ENCODE data around the gene BCAR3.

BCAR3 gene

GRCh38 chr1:93581917-93582850 lies 99.5 kb downstream of the BCAR3 start:
- H3K9me3 ChIP-seq (ENCODE audit: control insufficient read depth, insufficient read depth, low read length), result no peaks in the 10 kb centered on the region
- peaks cover 6% of the 10 kb centered on the region for H3K36me3 ChIP-seq (ENCODE audit: control insufficient read depth, insufficient read depth, low read length)

DNA sequence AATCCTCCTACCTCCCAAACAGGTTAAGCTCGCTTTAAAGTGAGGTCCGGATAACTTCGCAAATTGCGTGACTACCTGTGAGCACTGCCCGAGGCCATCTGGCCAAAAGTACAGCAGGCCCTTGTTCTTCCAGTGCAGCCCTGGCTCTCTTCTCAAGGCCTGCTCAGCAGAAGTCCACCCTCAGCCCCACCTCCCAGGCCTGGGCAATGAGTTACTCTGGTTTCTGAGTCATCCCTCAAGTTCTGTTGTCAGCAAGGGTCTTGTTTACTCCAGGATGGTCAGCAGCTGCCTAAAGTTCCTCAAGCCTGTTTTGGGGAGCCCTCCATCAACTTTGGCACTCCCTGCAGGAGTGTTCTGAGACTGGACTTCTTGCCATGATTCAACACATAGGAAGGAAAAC lies 101.7 kb downstream of the BCAR3 start:
- Histone ChIP-seq H3K4me3 (ENCODE audit: low read depth, low read length) (no peak overlapping the region), H3K27me3 (ENCODE audit: control insufficient read depth, insufficient read depth, low read length) (no peaks in the 10 kb centered on the region), H3K9ac (ENCODE audit: low read depth, low read length) (no peak overlapping the region), H3K4me1 (ENCODE audit: control insufficient read depth, insufficient read depth, low read length) (no peaks in the 10 kb centered on the region), H3K9me3 (ENCODE audit: control insufficient read depth, insufficient read depth, low read length) (no peaks in the 10 kb centered on the region), H3K36me3 (ENCODE audit: control insufficient read depth, insufficient read depth, low read length) (peaks cover 12% of the 10 kb centered on the region)

More at GRCh38 chr1:93581917-93582850, 99.5 kb downstream of the BCAR3 start:
- Histone ChIP-seq H3K9ac (ENCODE audit: low read depth, low read length) (no peak overlapping the region), H3K27me3 (ENCODE audit: control insufficient read depth, insufficient read depth, low read length) (no peaks in the 10 kb centered on the region), H3K4me1 (ENCODE audit: control insufficient read depth, insufficient read depth, low read length) (no peaks in the 10 kb centered on the region), H3K4me3 (ENCODE audit: low read depth, low read length) (no peak overlapping the region)

DNA sequence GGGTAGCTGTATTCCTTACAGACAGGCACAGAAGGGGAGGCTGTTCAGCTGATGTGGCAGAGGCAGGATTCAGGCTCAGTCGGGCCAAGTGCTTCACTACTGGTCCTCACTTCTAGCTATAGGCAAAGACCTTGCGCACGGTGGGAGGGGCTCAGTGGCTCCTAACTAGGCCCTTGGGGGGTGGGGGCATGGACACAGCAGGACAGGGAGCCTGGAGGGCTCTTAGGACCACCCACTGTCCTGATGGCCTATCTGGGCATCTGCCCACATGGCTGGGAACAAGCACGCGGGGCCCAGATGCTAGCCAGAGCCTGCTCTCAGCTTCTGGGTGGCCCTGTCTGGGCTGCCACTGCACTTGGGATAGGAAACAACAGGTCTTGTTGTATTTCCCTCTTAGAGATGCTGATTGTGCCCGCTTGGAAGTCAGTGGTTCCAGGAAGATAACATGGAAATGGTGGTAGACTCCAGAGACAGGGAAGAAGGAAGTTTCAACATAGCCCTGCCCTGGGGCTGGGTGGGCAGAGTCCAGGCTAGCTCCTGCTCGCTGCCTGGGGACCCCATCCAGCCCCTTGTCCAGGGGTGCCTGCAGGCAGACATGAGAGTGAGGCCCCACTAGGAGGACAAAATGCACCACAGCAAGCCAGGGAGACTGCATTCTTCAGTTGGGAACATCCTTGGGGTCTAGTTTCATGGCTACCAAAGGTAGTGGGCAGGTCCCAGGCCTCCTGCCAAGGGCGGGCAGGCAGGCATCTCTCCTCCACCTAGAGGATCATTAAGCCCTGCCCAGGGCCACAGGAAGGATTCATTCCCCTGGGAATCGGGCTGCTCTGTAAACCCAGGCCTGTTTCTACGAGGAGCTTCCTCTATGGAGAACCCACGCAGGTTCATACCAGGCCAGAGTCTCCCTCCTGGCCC lies 102.5 kb downstream of the BCAR3 start:
- H3K9me3 ChIP-seq (ENCODE audit: control insufficient read depth, insufficient read depth, low read length), result no peaks in the 10 kb centered on the region
- no peak overlapping the region for H3K9ac ChIP-seq (ENCODE audit: low read depth, low read length)
- no peak overlapping the region for H3K4me3 ChIP-seq (ENCODE audit: low read depth, low read length)
- no peaks in the 10 kb centered on the region for H3K4me1 ChIP-seq (ENCODE audit: control insufficient read depth, insufficient read depth, low read length)
- no peaks in the 10 kb centered on the region for H3K27me3 ChIP-seq (ENCODE audit: control insufficient read depth, insufficient read depth, low read length)
- H3K36me3 ChIP-seq (ENCODE audit: control insufficient read depth, insufficient read depth, low read length), result peaks cover 11% of the 10 kb centered on the region

GRCh38 chr1:93578433-93578830 lies 103.2 kb downstream of the BCAR3 start:
- no peaks in the 10 kb centered on the region for H3K9me3 ChIP-seq (ENCODE audit: control insufficient read depth, insufficient read depth, low read length)
- H3K4me3 ChIP-seq (ENCODE audit: low read depth, low read length), result no peak overlapping the region
- H3K36me3 ChIP-seq (ENCODE audit: control insufficient read depth, insufficient read depth, low read length), result peaks cover 10% of the 10 kb centered on the region
- no peak overlapping the region for H3K9ac ChIP-seq (ENCODE audit: low read depth, low read length)
- H3K4me1 ChIP-seq (ENCODE audit: control insufficient read depth, insufficient read depth, low read length), result no peaks in the 10 kb centered on the region
- no peaks in the 10 kb centered on the region for H3K27me3 ChIP-seq (ENCODE audit: control insufficient read depth, insufficient read depth, low read length)

DNA sequence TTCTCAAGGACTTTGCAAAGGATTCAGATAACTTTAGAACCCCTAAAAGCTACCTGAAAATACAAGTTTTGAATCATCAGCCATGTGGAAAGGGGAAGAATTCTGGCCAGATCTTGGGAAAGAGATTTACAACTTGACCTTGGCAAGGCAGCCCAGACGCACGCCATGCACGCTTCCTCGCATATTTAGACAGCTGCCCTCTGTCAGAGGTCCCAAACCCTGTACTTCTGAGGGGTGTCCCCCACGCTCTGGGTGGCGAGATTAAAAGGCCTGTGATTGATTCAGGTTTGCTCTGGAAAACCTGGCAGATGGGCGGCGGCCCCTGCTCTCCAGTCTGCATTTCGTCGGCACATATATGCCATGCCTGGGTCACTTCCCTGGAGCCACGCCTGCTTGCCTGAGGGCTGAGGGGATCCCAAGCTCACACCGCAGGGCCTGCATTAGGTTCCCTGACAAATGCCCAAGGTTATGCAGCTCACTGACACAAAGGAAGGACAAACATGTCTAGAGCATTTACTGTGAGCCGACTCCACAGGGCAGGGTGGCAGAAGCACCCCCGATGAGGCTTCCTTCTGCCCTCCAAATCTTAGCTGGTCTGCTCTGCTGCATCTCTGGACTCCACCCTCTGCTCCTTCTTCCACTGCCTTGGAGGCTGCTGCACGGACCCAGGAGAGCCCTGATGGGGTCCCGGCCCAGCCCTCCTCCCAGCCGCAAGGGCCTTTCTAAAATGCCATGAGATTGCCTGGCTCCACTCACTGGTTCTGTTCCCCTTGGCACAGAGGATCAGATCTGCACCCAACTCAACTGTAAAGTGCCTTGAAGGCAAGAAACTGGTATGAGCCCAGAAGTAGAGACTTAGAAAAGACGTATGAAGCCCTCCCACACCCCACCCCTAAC lies 103.9 kb downstream of the BCAR3 start:
- Histone ChIP-seq H3K9me3 (ENCODE audit: control insufficient read depth, insufficient read depth, low read length) (no peaks in the 10 kb centered on the region), H3K4me1 (ENCODE audit: control insufficient read depth, insufficient read depth, low read length) (peaks cover under 1% of the 10 kb centered on the region), H3K27me3 (ENCODE audit: control insufficient read depth, insufficient read depth, low read length) (no peaks in the 10 kb centered on the region), H3K4me3 (ENCODE audit: low read depth, low read length) (no peak overlapping the region), H3K36me3 (ENCODE audit: control insufficient read depth, insufficient read depth, low read length) (peaks cover 10% of the 10 kb centered on the region), H3K9ac (ENCODE audit: low read depth, low read length) (no peak overlapping the region)

DNA sequence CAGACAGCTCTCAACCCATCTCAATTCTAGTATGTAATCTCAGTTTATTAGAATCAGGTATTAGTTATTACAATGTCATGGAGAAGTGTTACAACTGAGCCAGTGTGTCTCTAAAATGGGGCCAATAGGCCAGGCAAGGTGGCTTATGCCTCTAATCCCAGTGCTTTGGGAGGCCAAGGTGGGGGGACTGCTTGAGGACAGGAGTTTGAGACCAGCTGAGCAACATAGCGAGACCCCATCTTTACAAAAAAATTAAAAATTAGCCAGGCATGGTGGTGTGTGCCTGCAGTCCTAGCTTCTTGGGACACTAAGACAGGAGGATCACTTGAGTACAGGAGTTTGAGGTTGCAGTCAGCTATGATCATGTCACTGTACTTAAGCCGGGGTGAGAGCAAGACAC lies 104.9 kb downstream of the BCAR3 start:
- Histone ChIP-seq H3K27me3 (ENCODE audit: control insufficient read depth, insufficient read depth, low read length) (no peaks in the 10 kb centered on the region), H3K9ac (ENCODE audit: low read depth, low read length) (no peak overlapping the region), H3K9me3 (ENCODE audit: control insufficient read depth, insufficient read depth, low read length) (no peaks in the 10 kb centered on the region), H3K4me3 (ENCODE audit: low read depth, low read length) (no peak overlapping the region), H3K36me3 (ENCODE audit: control insufficient read depth, insufficient read depth, low read length) (peaks cover 8% of the 10 kb centered on the region), H3K4me1 (ENCODE audit: control insufficient read depth, insufficient read depth, low read length) (peaks cover 7% of the 10 kb centered on the region)

- Histone ChIP-seq H3K36me3 (ENCODE audit: control insufficient read depth, insufficient read depth, low read length) (peaks cover 11% of the 10 kb centered on the region), H3K4me1 (ENCODE audit: control insufficient read depth, insufficient read depth, low read length) (peaks cover 7% of the 10 kb centered on the region), H3K9ac (ENCODE audit: low read depth, low read length) (no peak overlapping the region)
These were observed 105.3 kb downstream of the BCAR3 start for GRCh38 chr1:93576346-93576745.

DNA sequence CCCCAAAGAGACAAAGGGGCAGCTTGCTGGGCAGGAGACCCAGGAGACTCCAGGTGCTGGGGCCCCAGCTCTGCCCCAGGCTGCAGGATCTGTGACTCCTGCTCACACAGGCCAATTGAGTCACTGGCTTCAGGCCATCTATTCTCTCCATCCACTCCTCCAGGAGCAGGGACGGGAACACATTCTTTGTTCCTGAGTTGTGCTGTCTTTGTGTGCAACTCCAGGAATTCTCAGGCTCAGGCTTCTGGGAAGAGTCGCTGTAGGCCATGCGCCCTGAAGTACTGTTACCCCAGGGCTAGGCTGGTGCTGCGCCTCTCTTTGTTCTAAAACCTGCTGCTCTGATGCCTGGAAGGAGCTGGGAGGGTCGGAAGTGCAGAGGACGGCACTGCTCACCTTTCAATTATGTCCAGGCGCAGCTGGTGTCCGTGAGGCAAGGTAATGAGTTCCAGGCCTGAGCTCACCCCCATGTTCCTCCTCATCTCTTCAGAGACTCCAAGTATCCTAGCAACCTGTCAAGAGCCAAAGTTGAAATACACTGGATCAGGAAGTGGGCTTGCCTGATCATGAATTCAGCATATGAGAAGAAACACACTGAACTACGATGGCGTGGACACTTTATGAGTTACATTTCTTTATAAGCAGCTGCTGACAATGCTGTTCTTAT lies 105.9 kb downstream of the BCAR3 start:
- Histone ChIP-seq H3K36me3 (ENCODE audit: control insufficient read depth, insufficient read depth, low read length) (peaks cover 11% of the 10 kb centered on the region), H3K9ac (ENCODE audit: low read depth, low read length) (no peak overlapping the region), H3K27me3 (ENCODE audit: control insufficient read depth, insufficient read depth, low read length) (no peaks in the 10 kb centered on the region), H3K9me3 (ENCODE audit: control insufficient read depth, insufficient read depth, low read length) (no peaks in the 10 kb centered on the region), H3K4me3 (ENCODE audit: low read depth, low read length) (no peak overlapping the region), H3K4me1 (ENCODE audit: control insufficient read depth, insufficient read depth, low read length) (peaks cover 7% of the 10 kb centered on the region)

More at GRCh38 chr1:93576346-93576745, 105.3 kb downstream of the BCAR3 start:
- Histone ChIP-seq H3K9me3 (ENCODE audit: control insufficient read depth, insufficient read depth, low read length) (no peaks in the 10 kb centered on the region), H3K27me3 (ENCODE audit: control insufficient read depth, insufficient read depth, low read length) (no peaks in the 10 kb centered on the region), H3K4me3 (ENCODE audit: low read depth, low read length) (no peak overlapping the region)

GRCh38 chr1:93574991-93575390 lies 106.6 kb downstream of the BCAR3 start:
- H3K9ac ChIP-seq (ENCODE audit: low read depth, low read length), result no peak overlapping the region
- peaks cover 7% of the 10 kb centered on the region for H3K4me1 ChIP-seq (ENCODE audit: control insufficient read depth, insufficient read depth, low read length)
- peaks cover 11% of the 10 kb centered on the region for H3K36me3 ChIP-seq (ENCODE audit: control insufficient read depth, insufficient read depth, low read length)

GRCh38 chr1:93574511-93574910 lies 107.1 kb downstream of the BCAR3 start:
- peaks cover 11% of the 10 kb centered on the region for H3K36me3 ChIP-seq (ENCODE audit: control insufficient read depth, insufficient read depth, low read length)
- no peak overlapping the region for H3K4me3 ChIP-seq (ENCODE audit: low read depth, low read length)
- no peaks in the 10 kb centered on the region for H3K9me3 ChIP-seq (ENCODE audit: control insufficient read depth, insufficient read depth, low read length)
- no peaks in the 10 kb centered on the region for H3K27me3 ChIP-seq (ENCODE audit: control insufficient read depth, insufficient read depth, low read length)
- H3K4me1 ChIP-seq (ENCODE audit: control insufficient read depth, insufficient read depth, low read length), result peaks cover 7% of the 10 kb centered on the region
- no peak overlapping the region for H3K9ac ChIP-seq (ENCODE audit: low read depth, low read length)

More at GRCh38 chr1:93574991-93575390, 106.6 kb downstream of the BCAR3 start:
- H3K9me3 ChIP-seq (ENCODE audit: control insufficient read depth, insufficient read depth, low read length), result no peaks in the 10 kb centered on the region
- no peak overlapping the region for H3K4me3 ChIP-seq (ENCODE audit: low read depth, low read length)
- no peaks in the 10 kb centered on the region for H3K27me3 ChIP-seq (ENCODE audit: control insufficient read depth, insufficient read depth, low read length)

Measured in iPS-15b (cell line).